ENCODE results near the gene HID1. TPM values are rescaled to one million over a fixed set of nuclear protein-coding genes. Genes with fewer than 3 reads are reported as not detected.

Gene HID1
- total and polyA plus RNA-seq, 2 experiments from 2014 or later: not detected

GRCh38 chr17:74925242-74925641, 47.3 kb downstream of the HID1 start:
- Histone ChIP-seq H3K36me3 (ENCODE audit: low read depth) (no peaks in the 10 kb centered on the region), H3K27me3 (replicated peaks; ENCODE audit: insufficient read depth) (peaks cover 71% of the 10 kb centered on the region), H3K4me2 (ENCODE audit: unreplicated experiment) (no peak overlapping the region), H3K4me3 (no peak overlapping the region), H2AFZ (no peak overlapping the region), H3K9me2 (ENCODE audit: insufficient read depth) (no peaks in the 10 kb centered on the region), H3K9ac (no peak overlapping the region), H3K27ac (no peak overlapping the region), H3K79me2 (ENCODE audit: insufficient read depth) (no peaks in the 10 kb centered on the region), H3K9me3 (ENCODE audit: low read depth) (no peaks in the 10 kb centered on the region), H4K20me1 (ENCODE audit: insufficient read depth) (no peaks in the 10 kb centered on the region), H3F3A (ENCODE audit: insufficient read depth) (no peaks in the 10 kb centered on the region), H3K4me1 (ENCODE audit: insufficient read depth) (no peaks in the 10 kb centered on the region)
- DNase-seq: no peak
- TF ChIP-seq EZH2 (IDR thresholded peaks at IDR 0.05; ENCODE audit: insufficient read depth, poor library complexity, severe bottlenecking): no peak
- TF ChIP-seq EZH2phosphoT487 (IDR thresholded peaks at IDR 0.05; ENCODE audit: insufficient read depth, low read depth): no peak
- in situ Hi-C loops (cut with MboI): no loop called here
- WGBS, 2 experiments (ENCODE audit: low coverage in 1 of 2, low lambda C conversion rate in 2 of 2, missing lambda C conversion rate in 2 of 2): 39 to 40% methylated on average over 2 to 3 of the region's 3 CpGs

DNA sequence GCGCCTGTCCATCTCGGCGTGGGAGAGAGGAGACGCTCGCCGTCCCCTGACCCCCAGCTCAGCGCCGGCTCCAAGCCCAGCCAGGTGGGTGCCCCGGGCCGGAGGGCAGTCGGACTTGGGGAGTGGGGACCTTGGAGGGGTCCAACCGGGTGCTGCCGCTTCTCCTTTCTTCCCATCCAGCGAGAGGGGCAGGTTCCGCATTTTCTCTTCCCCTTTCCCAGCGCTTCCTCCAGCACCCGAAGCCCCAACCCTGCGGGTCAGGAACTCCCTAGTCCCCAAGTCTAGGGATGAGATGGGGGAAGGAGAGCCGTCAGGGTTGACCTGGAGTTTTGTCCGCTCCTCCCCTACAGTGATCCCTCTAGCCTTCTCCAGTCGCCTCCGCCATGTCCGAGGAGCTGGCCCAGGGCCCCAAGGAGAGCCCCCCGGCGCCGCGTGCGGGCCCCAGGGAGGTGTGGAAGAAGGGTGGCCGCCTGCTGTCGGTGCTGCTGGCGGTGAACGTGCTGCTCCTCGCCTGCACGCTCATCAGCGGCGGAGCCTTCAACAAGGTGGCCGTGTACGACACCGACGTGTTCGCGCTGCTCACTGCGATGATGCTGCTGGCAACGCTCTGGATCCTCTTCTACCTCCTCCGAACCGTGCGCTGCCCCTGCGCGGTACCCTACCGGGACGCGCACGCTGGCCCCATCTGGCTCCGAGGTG, 48.2 kb downstream of the HID1 start, which contains the start of gene OTOP2:
OTOP2 (plus strand) TSS at position 24 of the 699 bp plus-strand sequence; CDS start at position 384, 360 bp downstream.
- H3K9ac ChIP-seq: no peak within 1 kb of the TSS
- no peaks in the 10 kb centered on the region for H4K20me1 ChIP-seq (ENCODE audit: insufficient read depth)
- H3K27me3 ChIP-seq (replicated peaks; ENCODE audit: insufficient read depth): peaks cover 74% of the 10 kb centered on the region
- peak within 1 kb of the TSS; percentile 46; the same call in 1 of the 2 replicates for H2AFZ ChIP-seq
- no peaks in the 10 kb centered on the region for H3K9me3 ChIP-seq (ENCODE audit: low read depth)
- in situ Hi-C loops (cut with MboI): no loop called here
- no peak within 1 kb of the TSS for H3K27ac ChIP-seq
- H3K36me3 ChIP-seq (ENCODE audit: low read depth): no peaks in the 10 kb centered on the region
- peak within 1 kb of the TSS; percentile 8 for H3K4me2 ChIP-seq (ENCODE audit: unreplicated experiment)
- no peak within 1 kb of the TSS for H3K4me3 ChIP-seq
- H3K79me2 ChIP-seq (ENCODE audit: insufficient read depth): no peaks in the 10 kb centered on the region
- 2 to 3% methylated on average over 54 of the region's 54 CpGs for WGBS, 2 experiments (ENCODE audit: low coverage in 1 of 2, low lambda C conversion rate in 2 of 2, missing lambda C conversion rate in 2 of 2)
- TF ChIP-seq EZH2phosphoT487 (IDR thresholded peaks at IDR 0.05; ENCODE audit: insufficient read depth, low read depth): 0 out of 2 replicates have a peak, but pooled peaks have one; percentile 28
- peak; percentile 96 for TF ChIP-seq EZH2 (IDR thresholded peaks at IDR 0.05; ENCODE audit: insufficient read depth, poor library complexity, severe bottlenecking)
- H3K9me2 ChIP-seq (ENCODE audit: insufficient read depth): no peaks in the 10 kb centered on the region
- H3F3A ChIP-seq (ENCODE audit: insufficient read depth): no peaks in the 10 kb centered on the region
- H3K4me1 ChIP-seq (ENCODE audit: insufficient read depth): no peaks in the 10 kb centered on the region
- DNase-seq: no peak

GRCh38 chr17:74923538-74924249, 48.9 kb downstream of the HID1 start:
- Histone ChIP-seq H3K4me1 (ENCODE audit: insufficient read depth) (no peaks in the 10 kb centered on the region), H3K79me2 (ENCODE audit: insufficient read depth) (no peaks in the 10 kb centered on the region), H2AFZ (peak overlapping the region; percentile 46; the same call in 1 of the 2 replicates), H3K4me2 (ENCODE audit: unreplicated experiment) (peak overlapping the region; percentile 8), H3K27me3 (replicated peaks; ENCODE audit: insufficient read depth) (peaks cover 76% of the 10 kb centered on the region), H3K9ac (no peak overlapping the region), H3K27ac (no peak overlapping the region), H4K20me1 (ENCODE audit: insufficient read depth) (no peaks in the 10 kb centered on the region), H3F3A (ENCODE audit: insufficient read depth) (no peaks in the 10 kb centered on the region), H3K36me3 (ENCODE audit: low read depth) (no peaks in the 10 kb centered on the region), H3K9me3 (ENCODE audit: low read depth) (no peaks in the 10 kb centered on the region), H3K9me2 (ENCODE audit: insufficient read depth) (no peaks in the 10 kb centered on the region), H3K4me3 (no peak overlapping the region)
- in situ Hi-C loops (cut with MboI): no loop called here
- peak; percentile 71 for DNase-seq
- TF ChIP-seq EZH2phosphoT487 (IDR thresholded peaks at IDR 0.05; ENCODE audit: insufficient read depth, low read depth) (peak; percentile 38; the same call in 1 of the 2 replicates), EZH2 (IDR thresholded peaks at IDR 0.05; ENCODE audit: insufficient read depth, poor library complexity, severe bottlenecking) (no peak)
- 2 to 3% methylated on average over 51 to 57 of the region's 59 CpGs for WGBS, 2 experiments (ENCODE audit: low coverage in 1 of 2, low lambda C conversion rate in 2 of 2, missing lambda C conversion rate in 2 of 2)

GRCh38 chr17:74922694-74923537, 49.6 kb downstream of the HID1 start, which contains the start of gene USH1G:
Gene USH1G (minus strand): TSS chr17:74923255. CDS start chr17:74923073, 182 bp downstream.
- Histone ChIP-seq H3K36me3 (ENCODE audit: low read depth) (no peaks in the 10 kb centered on the region), H3K4me3 (no peak within 1 kb of the TSS), H3K9me3 (ENCODE audit: low read depth) (no peaks in the 10 kb centered on the region), H3K79me2 (ENCODE audit: insufficient read depth) (no peaks in the 10 kb centered on the region), H3F3A (ENCODE audit: insufficient read depth) (no peaks in the 10 kb centered on the region), H3K4me2 (ENCODE audit: unreplicated experiment) (peak within 1 kb of the TSS; percentile 8), H3K9ac (no peak within 1 kb of the TSS), H3K27me3 (replicated peaks; ENCODE audit: insufficient read depth) (peaks cover 75% of the 10 kb centered on the region), H4K20me1 (ENCODE audit: insufficient read depth) (no peaks in the 10 kb centered on the region), H3K27ac (no peak within 1 kb of the TSS), H3K9me2 (ENCODE audit: insufficient read depth) (no peaks in the 10 kb centered on the region), H2AFZ (peak within 1 kb of the TSS; percentile 46; the same call in 1 of the 2 replicates), H3K4me1 (ENCODE audit: insufficient read depth) (no peaks in the 10 kb centered on the region)
- WGBS, 2 experiments (ENCODE audit: low coverage in 1 of 2, low lambda C conversion rate in 2 of 2, missing lambda C conversion rate in 2 of 2): 4% methylated on average over 43 to 53 of the region's 57 CpGs
- DNase-seq: no peak
- in situ Hi-C loops (cut with MboI): no loop called here
- TF ChIP-seq EZH2phosphoT487 (IDR thresholded peaks at IDR 0.05; ENCODE audit: insufficient read depth, low read depth): no peak
- peak; percentile 85 for TF ChIP-seq EZH2 (IDR thresholded peaks at IDR 0.05; ENCODE audit: insufficient read depth, poor library complexity, severe bottlenecking)
